IPS DF 4.7 (cell line): ENCODE measurements around the gene BRPF1.

Source experiments
- DNase-seq: peaks from one replicate; pipeline ENCODE4 v3.0.0-alpha.2; 2013; ENCODE audit warnings: low spot score; ENCODE audit errors: extremely low read depth

Gene BRPF1

GRCh38 chr3:9732740-9733115 is 1.2 kb downstream of the BRPF1 start:
- DNase-seq, result no peak

- DNase-seq, result no peak
Observed at GRCh38 chr3:9736831-9737230, 5.3 kb downstream of the BRPF1 start.

GRCh38 chr3:9739181-9739580 is 7.6 kb downstream of the BRPF1 start:
- no peak for DNase-seq

GRCh38 chr3:9742560-9742959 is 11.0 kb downstream of the BRPF1 start:
- no peak for DNase-seq

GRCh38 chr3:9743548-9743947 is 12.0 kb downstream of the BRPF1 start:
- DNase-seq, result no peak

GRCh38 chr3:9744162-9744561 is 12.6 kb downstream of the BRPF1 start:
- no peak for DNase-seq

GRCh38 chr3:9745521-9745920 is 14.0 kb downstream of the BRPF1 start:
- no peak for DNase-seq

GRCh38 chr3:9746330-9746729 is 14.8 kb downstream of the BRPF1 start:
- DNase-seq, result no peak

GRCh38 chr3:9747267-9747666 is 15.7 kb downstream of the BRPF1 start:
- no peak for DNase-seq

- no peak for DNase-seq
Observed at GRCh38 chr3:9748031-9748430, 16.5 kb downstream of the BRPF1 start.

GRCh38 chr3:9749296-9749644 is 17.7 kb downstream of the BRPF1 start:
- no peak for DNase-seq

- DNase-seq, result peak; percentile 80
Observed at GRCh38 chr3:9749645-9750555, 18.4 kb downstream of the BRPF1 start, which contains the start of gene OGG1. OGG1 (plus strand) TSS chr3:9749952; CDS start chr3:9750287, 335 bp downstream.

- no peak for DNase-seq
Observed at GRCh38 chr3:9750556-9751411, 19.2 kb downstream of the BRPF1 start.

- no peak for DNase-seq
Observed at GRCh38 chr3:9754678-9755077, 23.1 kb downstream of the BRPF1 start.

- no peak for DNase-seq
Observed at GRCh38 chr3:9757427-9757826, 25.9 kb downstream of the BRPF1 start.

- DNase-seq, result no peak
Observed at GRCh38 chr3:9760779-9761505, 29.4 kb downstream of the BRPF1 start.

GRCh38 chr3:9761919-9762318 is 30.4 kb downstream of the BRPF1 start:
- DNase-seq, result no peak

- DNase-seq, result no peak
Observed at GRCh38 chr3:9762871-9763270, 31.3 kb downstream of the BRPF1 start.

GRCh38 chr3:9765865-9766264 is 34.3 kb downstream of the BRPF1 start:
- no peak for DNase-seq

- DNase-seq, result no peak
Observed at GRCh38 chr3:9767418-9767817, 35.9 kb downstream of the BRPF1 start.

GRCh38 chr3:9768141-9768775 is 36.7 kb downstream of the BRPF1 start:
- no peak for DNase-seq
